Globus pallidus (tissue), 1 donor: ENCODE results near the gene NUDCD3.

Source experiments
- DNase-seq: peaks from one replicate; pipeline ENCODE4 v3.0.0-alpha.2; 2015; ENCODE audit warnings: low spot score

NUDCD3 gene

DNA sequence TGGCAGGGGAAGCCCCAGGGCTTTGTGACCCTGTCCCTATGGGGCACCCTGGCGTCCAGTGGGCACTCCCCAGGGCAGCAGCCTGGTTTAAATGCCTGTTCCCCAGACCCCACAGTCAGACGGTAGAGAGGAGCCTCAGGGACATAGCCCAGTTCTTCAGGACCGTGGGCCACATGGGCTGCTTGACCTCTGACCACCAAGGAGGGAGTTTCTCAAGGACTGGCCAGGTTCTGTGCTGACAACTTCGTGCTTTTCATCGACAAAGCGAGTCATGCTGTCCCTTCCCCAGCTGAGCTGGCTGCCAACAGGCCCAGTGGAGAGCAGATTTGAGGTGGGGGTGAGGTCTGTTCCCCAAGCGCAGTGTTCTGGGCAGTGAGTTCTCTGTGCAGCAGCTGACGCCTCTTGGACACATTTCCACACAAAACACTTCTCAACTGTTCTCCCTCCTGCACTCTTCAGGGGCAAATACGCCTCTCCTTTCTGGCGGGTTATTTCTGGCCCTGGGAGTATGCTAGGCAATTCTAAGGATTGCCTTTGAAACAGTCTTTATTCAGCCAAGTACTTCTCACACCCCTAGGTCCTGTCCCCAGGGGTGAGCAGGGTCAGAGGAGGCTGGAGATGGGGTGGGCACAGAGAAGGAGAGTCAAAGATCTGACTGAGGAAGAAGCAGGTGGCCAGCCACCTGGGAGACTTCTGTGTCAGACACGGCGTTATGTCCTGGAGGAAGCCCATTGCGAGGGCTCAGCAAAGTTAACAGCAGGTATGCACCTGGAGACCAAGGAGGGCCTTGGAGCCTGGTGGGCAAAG lies 107.8 kb downstream of the NUDCD3 start:
- peak; percentile 77 for DNase-seq

GRCh38 chr7:44381494-44382220 lies 108.8 kb downstream of the NUDCD3 start:
- DNase-seq, result no peak

GRCh38 chr7:44380831-44381493 lies 109.5 kb downstream of the NUDCD3 start:
- no peak for DNase-seq

DNA sequence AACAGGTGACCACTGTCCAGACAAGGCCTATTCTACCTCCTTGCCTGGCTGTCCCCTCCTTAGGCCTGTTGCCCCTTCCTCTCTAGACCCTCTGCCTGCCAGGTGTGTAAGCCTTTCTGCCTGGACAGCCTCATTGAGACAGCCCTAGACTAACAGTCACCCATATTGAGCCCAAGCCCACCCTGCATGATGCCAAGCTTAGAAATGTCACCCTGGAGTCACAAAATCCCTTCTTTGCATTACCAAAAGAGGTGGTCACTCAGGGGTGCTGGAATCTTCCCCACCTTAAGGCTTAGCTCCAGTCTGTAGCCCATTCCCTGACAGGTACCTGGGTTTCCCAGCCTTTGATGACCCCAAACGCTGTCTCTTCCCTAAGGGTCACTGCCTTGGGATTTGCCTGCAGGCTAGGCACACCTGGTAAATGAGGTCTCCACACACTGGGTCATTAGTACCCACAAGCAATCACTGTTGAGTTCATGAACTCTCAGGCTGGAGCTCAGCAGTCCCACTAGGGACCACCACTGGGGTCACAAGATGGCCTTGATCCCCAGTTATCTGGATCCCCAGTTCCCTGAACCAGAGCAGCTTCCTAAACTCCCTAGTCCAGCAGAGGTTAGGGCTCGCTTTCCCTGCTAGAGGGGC lies 110.1 kb downstream of the NUDCD3 start:
- DNase-seq, result no peak

GRCh38 chr7:44379366-44380188 lies 110.9 kb downstream of the NUDCD3 start:
- no peak for DNase-seq

DNA sequence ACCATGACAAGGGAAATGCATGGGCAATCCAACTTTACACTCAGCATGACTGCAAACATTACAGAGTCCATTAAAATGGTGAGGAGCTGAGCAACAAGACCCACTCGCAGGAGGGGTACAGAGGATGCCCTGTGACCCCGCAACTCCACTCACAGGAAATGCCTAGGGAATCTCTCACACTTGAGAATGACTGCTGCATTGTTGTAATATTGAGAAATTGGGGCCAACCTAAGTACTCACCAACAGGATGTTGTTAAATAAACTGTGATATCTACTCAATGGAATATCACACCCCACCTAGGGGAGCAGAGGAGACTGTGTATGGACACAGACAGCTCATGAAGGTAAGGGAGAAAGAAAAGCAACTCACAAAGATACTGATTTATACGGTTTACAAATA lies 111.7 kb downstream of the NUDCD3 start:
- DNase-seq, result no peak

GRCh38 chr7:44377681-44378421 lies 112.6 kb downstream of the NUDCD3 start:
- DNase-seq, result no peak

DNA sequence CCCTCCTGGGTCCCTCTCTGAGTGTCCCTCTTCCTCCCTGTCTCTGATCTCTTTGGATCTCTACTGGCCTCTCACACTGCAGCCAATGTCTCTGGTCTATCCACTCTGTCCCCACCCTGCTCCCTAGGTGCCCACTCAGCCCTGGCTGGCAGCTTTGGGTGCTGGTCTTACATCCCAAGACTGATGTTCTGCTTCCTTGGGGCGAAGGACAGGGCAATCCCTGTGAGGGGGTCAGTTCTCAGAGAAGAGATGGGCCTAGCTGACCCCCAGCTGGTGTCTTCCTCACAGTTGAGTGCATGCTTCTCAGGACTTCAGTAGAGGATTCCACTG lies 113.4 kb downstream of the NUDCD3 start:
- DNase-seq, result no peak

DNA sequence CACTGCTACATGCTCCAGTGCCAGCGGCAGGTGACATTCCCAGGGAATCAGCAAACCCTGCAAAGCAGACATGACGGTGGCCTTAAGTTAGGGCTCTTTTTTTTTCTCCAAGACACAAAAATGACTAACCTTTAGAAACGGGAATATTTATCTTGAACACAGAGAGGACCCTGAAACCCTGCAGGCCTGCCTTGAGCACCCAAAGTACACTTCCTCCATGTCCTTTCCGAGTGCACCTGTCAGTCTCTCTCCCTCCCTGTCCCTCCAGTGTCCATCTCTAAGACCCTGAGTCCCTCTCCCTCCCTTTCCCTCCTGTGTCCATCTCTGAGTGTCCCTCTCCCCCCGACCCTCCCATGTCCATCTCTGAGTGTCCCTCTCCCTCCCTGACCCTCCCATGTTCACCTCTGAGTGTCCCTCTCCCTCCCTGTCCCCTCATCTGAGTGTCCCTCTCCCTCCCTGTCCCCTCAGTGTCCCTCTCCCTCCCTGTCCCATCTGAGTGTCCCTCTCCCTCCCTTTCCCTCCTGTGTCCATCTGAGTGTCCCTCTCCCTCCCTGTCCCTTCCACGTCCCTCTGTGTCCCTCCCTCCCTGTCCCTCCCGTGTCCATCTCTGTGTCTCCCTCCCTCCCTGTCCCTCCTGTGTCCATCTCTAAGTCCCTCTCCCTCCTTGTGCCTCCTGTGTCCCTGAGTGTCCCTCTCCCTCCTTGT lies 113.9 kb downstream of the NUDCD3 start:
- DNase-seq, result no peak

DNA sequence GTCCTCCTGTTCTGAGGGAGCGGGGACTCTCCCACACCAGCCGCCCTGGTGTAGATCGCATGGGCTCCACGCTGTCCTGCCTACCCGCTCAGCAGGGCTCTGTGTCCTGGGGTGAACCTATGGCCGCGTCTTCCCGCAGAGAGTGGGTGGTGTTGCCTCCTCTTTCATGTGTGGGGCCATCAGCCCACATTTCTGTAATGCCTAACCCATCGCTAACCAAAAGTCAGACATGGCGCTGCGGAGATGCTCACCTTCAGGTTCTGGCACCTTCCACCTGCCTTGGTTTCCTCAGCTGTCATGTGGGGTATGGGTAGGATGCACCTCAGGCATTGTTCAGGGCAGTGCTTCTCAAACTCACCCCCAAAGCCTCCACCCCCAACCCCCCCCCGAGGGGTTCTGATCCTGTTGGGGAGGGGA lies 114.5 kb downstream of the NUDCD3 start:
- DNase-seq, result no peak

DNA sequence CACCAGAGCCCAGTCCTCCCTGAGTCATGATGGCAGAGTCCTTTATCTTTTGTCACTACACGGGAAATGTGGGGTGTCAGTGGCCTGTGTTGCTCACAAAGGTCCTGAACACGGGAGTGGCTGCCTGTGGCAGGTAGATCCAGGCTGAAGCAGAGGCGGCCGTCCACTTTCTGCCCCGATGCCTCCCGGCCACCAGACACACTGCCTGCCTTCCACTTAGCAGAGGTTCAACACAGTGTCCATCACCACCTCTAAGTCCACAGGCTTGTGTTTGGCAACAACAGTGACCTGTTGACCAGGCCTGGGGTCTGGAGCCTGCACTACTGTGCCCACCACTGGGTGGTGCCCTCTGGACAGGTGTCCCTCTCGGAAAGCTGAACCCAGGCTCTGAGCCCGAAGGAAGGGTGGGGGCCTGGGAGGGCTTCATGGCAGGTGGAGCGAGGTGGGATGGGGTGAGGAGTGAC lies 115.2 kb downstream of the NUDCD3 start:
- no peak for DNase-seq

DNA sequence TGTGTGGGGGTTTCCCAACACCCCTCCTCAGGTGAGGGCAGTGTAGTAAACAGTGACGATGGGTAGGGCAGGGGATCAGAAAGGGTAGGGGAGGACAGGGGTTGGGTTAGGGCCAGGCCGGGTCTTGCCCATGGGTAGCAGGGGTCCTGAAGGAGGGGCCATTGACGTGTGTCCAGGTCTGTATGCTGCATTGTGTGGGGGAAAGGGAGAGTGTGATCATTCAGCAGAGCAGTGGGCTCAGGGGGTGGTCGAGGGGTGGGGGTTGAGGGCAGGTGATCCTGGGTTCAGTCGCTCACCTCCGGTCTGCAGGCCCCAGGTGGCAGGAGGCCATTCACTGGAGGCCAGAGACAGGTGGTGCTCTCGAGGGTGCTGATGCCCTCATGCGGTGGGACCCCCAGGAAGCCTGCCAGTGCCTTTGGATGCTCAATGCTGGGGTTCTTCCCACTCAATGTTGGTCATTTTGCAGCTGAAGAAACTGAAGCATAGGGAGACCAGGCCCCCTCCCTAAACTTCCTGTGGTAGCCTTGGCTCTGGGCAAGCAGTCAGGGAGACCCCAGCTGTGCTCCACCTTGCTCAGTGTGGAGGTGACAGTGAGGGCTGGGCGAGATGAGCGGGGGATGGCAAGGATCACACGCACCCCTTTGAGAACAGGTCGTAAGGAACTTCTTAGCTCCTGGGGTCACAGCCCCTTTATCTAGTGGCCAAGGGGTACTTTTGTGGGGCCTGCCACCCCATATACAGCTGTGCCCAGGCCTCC lies 116.3 kb downstream of the NUDCD3 start:
- no peak for DNase-seq

- no peak for DNase-seq
Observed at GRCh38 chr7:44373418-44373740, 117.1 kb downstream of the NUDCD3 start.

- DNase-seq, result no peak
Observed at GRCh38 chr7:44372560-44373417, 117.7 kb downstream of the NUDCD3 start.

DNA sequence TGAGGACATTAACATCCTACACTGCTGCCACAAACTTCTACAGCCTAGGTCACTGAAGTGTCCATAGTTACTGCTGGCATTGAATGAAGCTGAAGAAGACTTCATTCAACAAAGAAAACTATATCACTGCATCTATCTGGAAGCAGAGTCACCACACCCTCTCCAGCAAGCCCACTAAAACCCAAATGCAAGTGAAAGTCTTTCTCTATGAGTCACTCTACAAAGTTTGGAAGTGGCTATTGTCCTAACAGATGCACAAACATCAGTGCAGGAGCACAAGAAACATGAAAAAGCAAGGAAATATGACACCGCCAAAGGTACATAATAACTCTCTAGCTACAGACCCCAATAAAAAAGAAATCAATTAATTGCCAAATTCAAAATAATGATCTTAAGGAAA lies 121.6 kb downstream of the NUDCD3 start:
- no peak for DNase-seq

- no peak for DNase-seq
Observed at GRCh38 chr7:44368455-44368854, 122.0 kb downstream of the NUDCD3 start.

GRCh38 chr7:44367475-44368043 lies 122.9 kb downstream of the NUDCD3 start:
- DNase-seq, result no peak

DNA sequence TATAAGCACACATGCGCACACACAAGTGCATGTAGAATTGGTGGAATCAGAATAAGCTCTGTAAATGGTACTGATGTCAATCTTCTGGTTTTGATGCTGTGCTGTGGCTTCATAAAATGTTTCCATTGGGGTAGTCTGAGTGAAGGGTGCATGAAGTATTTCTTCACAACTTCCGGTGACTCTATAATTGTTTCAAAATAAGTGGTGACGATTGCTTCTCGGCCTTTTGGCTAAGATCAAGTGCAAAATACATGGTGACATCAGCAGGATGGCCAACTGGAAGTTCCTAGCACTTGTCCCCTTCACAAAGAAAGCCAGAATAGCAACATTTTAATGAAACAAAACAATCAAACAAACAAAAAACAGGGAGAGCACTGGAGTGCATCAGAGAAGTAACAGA lies 123.5 kb downstream of the NUDCD3 start:
- DNase-seq, result no peak
